ENCODE measurements around the gene DNAJC2. TPM values are rescaled to one million over a fixed set of nuclear protein-coding genes. Genes with fewer than 3 reads are reported as not detected.

Gene DNAJC2
- total RNA-seq, 2 experiments from 2014 or later: 38.6 to 53.5 TPM

DNA sequence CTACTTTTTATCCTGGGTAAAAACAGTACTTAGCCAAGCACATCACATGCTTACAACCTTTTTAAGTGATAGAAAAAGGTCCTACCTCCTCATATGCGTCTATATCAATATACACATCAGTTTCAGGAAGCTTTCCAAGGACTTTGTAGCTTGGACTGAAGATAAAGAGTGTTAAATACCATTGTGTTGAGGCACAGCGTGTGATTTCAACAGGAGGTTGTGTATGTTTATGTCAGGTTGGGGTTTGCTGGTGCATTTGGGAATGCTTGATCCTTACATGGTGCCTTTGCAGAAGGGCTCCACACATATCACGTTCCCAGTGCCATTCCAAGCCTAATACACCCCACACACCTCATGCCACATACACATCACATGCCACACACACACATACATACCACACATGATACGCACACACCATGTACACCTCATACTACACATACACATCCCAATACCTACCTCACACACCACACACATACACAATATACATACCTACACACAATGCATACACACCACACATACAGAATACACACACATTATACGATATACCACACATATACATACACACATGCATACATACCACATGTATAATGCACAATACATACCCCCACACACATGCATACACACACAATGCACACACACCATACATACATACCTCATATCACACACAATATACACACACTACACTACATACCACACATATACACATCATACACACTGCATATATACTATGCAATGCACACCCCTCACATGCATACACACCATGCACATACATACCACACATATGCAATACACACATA, 36.0 kb upstream of the DNAJC2 start:
- H4K20me1 ChIP-seq (ENCODE audit: insufficient read depth, low read length): no peaks in the 10 kb centered on the region
- no peaks in the 10 kb centered on the region for H3K4me1 ChIP-seq (ENCODE audit: insufficient read depth, low read length, poor library complexity, severe bottlenecking)
- no peaks in the 10 kb centered on the region for H3K79me2 ChIP-seq (ENCODE audit: insufficient read depth, low read depth, low read length)
- no peaks in the 10 kb centered on the region for H3K9me2 ChIP-seq (ENCODE audit: insufficient read depth, low read length)
- no peak for DNase-seq (ENCODE audit: low spot score)
- ChIA-PET CTCF (ENCODE audit: unreplicated experiment) (no interaction called here), POLR2A (interaction anchor here (0.6 kb wide), 1 partner anchor 41 kb away, joined by 4 read pairs; no protein-coding TSS in a partner anchor)
- H3K4me2 ChIP-seq (ENCODE audit: low read length): no peak overlapping the region
- H3K36me3 ChIP-seq (ENCODE audit: insufficient read depth, low read length): no peaks in the 10 kb centered on the region
- no peaks in the 10 kb centered on the region for H3K9me3 ChIP-seq (ENCODE audit: low read length)
- no peak overlapping the region for H2AFZ ChIP-seq (ENCODE audit: low read length)
- no peak overlapping the region for H3K4me3 ChIP-seq (ENCODE audit: low read depth, low read length, poor library complexity, severe bottlenecking)
- intact Hi-C loops (cut with micrococcal nuclease; ENCODE audit: unreplicated experiment): no loop called here
- no peak overlapping the region for H3K27ac ChIP-seq (ENCODE audit: low read depth, low read length, poor library complexity, severe bottlenecking)
- TF ChIP-seq, protein P1, sequence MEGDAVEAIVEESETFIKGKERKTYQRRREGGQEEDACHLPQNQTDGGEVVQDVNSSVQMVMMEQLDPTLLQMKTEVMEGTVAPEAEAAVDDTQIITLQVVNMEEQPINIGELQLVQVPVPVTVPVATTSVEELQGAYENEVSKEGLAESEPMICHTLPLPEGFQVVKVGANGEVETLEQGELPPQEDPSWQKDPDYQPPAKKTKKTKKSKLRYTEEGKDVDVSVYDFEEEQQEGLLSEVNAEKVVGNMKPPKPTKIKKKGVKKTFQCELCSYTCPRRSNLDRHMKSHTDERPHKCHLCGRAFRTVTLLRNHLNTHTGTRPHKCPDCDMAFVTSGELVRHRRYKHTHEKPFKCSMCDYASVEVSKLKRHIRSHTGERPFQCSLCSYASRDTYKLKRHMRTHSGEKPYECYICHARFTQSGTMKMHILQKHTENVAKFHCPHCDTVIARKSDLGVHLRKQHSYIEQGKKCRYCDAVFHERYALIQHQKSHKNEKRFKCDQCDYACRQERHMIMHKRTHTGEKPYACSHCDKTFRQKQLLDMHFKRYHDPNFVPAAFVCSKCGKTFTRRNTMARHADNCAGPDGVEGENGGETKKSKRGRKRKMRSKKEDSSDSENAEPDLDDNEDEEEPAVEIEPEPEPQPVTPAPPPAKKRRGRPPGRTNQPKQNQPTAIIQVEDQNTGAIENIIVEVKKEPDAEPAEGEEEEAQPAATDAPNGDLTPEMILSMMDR (conservative IDR thresholded peaks at IDR 0.05; ENCODE audit: low read length): no peak
- TF ChIP-seq EZH2phosphoT487 (IDR thresholded peaks at IDR 0.05; ENCODE audit: borderline replicate concordance, low read depth, low read length): no peak
- no TSS peak for BruUV-seq (replicated peaks)

DNA sequence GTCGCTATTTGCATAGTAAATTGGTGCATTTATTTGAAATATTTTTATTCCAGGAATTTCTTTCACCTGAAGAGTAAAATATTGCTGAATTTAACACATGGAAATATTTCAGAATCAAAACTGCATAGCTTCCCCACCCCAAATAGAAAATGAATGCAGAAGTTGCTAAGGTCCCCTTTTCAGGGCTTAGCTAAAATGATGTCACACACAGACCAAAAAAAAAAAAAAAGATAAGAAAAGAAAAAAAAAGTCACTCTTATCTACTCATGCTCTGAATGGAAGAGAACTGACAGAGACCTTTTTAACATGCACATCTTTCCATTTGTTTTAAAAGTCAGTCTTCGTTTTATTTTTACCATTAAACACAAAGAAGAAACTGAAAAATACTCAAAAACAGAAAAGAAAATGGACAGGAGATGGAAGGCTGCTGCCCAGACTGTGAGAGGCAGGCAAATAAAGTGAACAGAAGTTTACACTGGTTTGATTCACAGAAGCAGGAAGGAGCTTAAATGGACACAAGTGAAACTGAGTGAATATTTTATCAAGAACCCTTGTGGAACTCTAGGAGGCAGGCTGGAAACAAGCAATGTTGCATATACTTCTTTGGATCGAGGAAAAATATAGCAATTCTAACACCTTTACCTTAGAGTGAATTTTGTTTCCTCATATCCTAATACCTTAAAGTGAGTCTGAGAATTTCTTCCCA, 34.9 kb upstream of the DNAJC2 start:
- Histone ChIP-seq H3K9me3 (ENCODE audit: low read length) (no peaks in the 10 kb centered on the region), H2AFZ (ENCODE audit: low read length) (no peak overlapping the region), H3K79me2 (ENCODE audit: insufficient read depth, low read depth, low read length) (no peaks in the 10 kb centered on the region), H3K4me3 (ENCODE audit: low read depth, low read length, poor library complexity, severe bottlenecking) (no peak overlapping the region), H3K36me3 (ENCODE audit: insufficient read depth, low read length) (no peaks in the 10 kb centered on the region), H3K27ac (ENCODE audit: low read depth, low read length, poor library complexity, severe bottlenecking) (no peak overlapping the region), H3K4me1 (ENCODE audit: insufficient read depth, low read length, poor library complexity, severe bottlenecking) (no peaks in the 10 kb centered on the region), H3K4me2 (ENCODE audit: low read length) (no peak overlapping the region), H4K20me1 (ENCODE audit: insufficient read depth, low read length) (no peaks in the 10 kb centered on the region), H3K9me2 (ENCODE audit: insufficient read depth, low read length) (no peaks in the 10 kb centered on the region)
- intact Hi-C loops (cut with micrococcal nuclease; ENCODE audit: unreplicated experiment): no loop called here
- POLR2A ChIA-PET: interaction anchor here (0.6 to 1.1 kb wide), 3 partner anchors 11 to 537 kb away, joined by 3 to 4 read pairs (median 4); no protein-coding TSS in a partner anchor
- DNase-seq (ENCODE audit: low spot score): no peak
- CTCF ChIA-PET (ENCODE audit: unreplicated experiment): no interaction called here
- TF ChIP-seq, protein P1 (conservative IDR thresholded peaks at IDR 0.05; ENCODE audit: low read length): no peak
- no peak for TF ChIP-seq EZH2phosphoT487 (IDR thresholded peaks at IDR 0.05; ENCODE audit: borderline replicate concordance, low read depth, low read length)
- BruUV-seq (replicated peaks): no TSS peak

Measured in OCI-LY7 (cell line).